HG03565 (cell line): ENCODE measurements around the gene ZMAT3.
"Not testable (repeated sequence)": the region's sequence is repeated elsewhere in the genome, so short reads cannot be mapped to it uniquely, and the experiment has no call there.

ENCODE experiments used
- ATAC-seq: cut with Tn5 transposase; IDR thresholded peaks from one replicate; pipeline ENCODE4 v1.9.1; 2021; ENCODE audit warnings: mild to moderate bottlenecking, moderate library complexity; ENCODE audit not compliant: unreplicated experiment

Gene ZMAT3

DNA sequence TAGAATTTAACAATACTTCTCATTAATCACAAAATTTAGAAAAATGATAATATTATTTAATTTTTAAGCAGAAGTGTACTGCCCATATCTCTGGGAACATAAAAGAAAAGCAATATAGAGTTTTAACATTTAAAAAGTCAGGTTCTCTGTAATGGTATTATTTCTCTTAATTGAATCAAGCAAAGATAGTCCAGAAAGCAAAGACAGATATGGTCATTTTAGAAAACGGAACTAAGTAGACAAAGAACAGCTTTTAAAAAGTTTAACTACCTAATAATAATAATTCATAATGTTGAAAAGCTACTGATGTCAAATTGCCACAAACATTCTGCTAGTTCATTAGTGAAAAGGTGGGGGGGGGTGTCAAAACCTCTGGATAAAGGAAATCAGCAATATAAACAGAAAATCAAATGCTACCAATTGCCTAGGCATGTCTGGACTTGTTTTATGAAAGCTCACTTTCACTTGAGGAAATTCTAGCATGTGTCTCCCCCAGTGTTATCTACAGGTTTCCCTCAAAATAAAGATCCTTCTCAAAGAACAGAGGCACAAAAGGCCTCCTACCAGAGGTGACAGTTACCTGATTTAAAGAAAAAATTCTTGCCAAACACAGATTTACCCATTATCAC is 1.7 kb downstream of the ZMAT3 start:
- ATAC-seq, result no peak

DNA sequence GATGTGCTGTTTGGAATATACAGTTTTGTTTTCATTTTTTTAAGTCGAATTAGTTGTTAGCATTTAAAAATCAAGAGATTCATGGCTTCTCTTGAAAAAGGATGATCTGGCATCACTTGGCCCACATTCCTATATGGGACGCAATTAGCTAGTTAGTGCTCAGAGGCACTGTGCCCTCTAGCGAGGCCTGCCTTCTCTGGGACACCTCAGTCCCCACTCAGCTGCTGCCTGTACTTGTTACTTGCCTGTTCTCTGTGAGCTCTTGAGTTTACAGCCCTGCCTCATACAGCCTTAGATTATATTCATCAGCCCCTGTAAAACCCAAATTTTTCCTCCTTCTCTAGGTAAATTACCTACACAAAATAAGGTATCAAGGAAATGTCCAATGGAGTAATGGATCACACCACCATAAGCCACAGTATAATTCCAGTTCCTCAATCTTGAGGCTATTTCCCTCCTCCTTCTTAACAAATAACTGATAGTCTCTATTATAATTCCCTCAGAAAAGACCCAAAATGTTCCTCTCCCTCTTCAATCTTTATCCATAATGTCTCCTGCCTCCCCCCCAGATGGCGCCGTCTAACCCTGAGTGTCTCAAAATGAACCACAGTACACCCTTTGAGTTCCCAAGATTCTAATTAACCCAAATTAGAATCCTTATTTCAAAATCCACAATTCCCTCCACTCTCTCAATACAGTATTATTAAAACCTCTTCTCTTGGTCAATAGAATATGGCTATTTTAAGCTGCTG is 2.7 kb downstream of the ZMAT3 start:
- no peak for ATAC-seq

DNA sequence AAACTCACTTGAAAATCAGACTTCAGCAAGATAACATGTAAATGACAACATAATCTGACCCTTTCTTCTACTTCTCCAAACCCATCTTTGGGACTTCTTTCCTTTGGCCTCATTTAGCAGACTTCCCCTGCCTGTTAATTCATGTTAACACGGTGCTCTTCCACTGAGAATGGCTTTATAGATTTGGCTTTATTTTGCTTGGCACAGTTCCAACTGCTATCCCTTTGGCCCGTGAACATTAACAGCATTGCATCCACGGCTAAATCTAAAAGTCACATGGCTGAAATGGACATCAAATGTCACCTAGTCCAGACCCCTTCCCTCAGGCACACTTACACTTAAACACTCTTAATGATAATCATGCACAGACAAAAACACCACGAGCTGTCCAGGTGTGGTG is 3.8 kb downstream of the ZMAT3 start:
- no peak for ATAC-seq

DNA sequence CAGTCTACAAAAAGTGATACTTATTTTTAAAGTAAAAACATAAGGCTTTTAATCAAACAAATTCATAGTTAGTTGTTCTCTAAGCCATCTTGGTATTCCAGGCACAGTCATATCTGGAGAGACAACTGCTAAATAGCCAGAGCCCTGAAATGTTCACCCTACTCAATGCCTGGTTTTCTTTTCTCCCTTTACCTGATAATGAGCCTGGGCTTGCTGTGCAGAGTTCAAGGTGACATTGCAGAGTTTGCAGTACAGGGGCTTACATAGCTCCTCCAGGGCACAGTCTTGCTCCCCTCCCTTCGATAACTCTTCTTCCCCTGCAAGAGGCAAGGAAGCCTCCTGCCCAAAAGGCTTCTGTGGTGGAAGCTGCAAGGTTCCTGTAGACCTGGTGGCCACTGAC is 4.3 kb downstream of the ZMAT3 start:
- no peak for ATAC-seq

DNA sequence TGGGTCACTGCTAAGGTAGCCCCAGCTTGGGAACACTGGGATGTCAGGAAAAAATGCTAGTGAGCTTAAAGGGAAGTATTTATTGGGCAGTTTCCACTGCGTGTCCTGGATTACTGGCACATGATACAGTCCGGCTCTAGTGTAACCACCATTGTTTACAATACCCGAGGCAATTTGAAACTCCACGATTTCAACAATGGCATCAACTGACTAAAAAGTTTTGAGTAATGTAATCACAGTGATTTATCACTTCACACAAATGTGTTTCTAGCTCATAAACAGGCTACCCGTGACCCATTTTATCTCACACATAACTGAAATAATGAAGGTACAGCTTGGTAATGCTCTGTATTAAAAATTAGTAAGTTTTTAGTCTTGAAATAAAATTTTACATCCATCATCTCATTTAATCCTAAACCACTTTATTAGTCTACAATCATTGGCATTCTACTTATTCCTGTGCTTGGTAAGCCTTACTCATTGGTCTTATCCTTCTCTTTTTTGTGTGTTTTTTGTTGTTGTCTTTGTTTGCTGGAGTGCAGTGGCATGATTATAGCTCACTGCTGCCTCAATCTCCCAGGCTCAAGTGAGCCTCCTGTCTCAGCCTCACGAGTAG is 7.6 kb downstream of the ZMAT3 start:
- no peak for ATAC-seq

DNA sequence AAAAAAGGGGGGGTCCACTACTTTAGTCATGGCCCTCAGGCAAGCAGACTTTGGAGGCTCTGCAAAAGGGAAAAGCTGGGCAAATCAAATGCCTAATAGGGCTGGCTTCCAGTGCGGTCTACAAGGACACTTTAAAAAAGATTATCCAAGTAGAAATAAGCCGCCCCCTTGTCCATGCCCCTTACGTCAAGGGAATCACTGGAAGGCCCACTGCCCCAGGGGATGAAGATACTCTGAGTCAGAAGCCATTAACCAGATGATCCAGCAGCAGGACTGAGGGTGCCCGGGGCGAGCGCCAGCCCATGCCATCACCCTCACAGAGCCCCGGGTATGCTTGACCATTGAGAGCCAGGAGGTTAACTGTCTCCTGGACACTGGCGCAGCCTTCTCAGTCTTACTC is 15.3 kb downstream of the ZMAT3 start:
- no peak for ATAC-seq

DNA sequence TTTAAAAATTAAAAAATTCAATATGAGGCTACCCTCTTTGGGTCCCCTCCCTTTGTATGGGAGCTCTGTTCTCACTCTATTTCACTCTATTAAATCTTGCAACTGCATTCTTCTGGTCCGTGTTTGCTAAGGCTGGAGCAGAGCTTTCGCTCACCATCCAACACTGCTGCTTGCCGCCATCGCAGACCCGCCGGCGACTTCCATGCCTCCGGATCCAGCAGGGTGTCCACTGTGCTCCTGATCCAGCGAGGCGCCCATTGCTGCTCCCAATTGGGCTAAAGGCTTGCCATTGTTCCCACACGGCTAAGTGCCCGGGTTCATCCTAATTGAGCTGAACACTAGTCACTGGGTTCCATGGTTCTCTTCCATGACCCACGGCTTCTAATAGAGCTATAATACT is 17.0 kb downstream of the ZMAT3 start:
- not testable (repeated sequence) for ATAC-seq

DNA sequence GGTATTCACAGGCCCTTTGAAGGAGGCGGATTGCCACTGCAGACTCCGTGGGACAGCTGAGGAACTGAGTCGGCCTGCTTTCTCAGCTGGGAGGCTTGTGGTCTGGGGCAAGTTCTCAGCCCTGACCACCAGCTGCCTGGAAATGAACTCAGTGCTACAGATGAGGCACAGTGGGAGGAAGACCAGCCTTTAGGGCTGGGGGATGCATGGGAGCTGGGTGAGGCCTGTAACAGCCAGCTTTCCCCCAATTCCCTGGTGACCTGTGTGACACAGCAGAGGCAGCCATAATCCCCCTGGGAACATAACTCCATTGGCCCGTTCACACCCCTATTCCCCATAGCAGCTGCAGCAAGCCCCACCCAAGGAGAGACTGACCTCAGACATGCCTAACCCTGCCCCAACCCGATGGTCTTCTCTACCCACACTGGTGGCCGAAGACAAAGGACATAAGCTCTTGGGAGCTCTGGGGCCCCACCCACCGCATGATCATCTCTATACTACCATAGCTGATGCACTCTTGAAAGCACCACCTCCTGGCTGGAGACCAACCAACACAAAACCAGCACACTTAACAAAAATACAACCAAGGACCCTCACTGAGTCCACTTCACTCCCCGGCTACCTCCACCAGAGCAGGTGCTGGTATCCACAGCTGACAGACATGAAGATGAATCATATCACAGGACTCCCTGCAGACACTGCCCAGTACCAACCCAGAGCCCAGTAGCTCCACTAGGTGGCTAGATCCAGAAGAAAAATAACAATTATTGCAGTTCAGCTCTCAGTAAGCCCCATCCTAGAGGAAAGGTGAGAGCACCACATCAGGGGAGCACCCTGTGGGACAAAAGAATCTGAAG is 24.9 kb downstream of the ZMAT3 start:
- peak; percentile 79 for ATAC-seq

DNA sequence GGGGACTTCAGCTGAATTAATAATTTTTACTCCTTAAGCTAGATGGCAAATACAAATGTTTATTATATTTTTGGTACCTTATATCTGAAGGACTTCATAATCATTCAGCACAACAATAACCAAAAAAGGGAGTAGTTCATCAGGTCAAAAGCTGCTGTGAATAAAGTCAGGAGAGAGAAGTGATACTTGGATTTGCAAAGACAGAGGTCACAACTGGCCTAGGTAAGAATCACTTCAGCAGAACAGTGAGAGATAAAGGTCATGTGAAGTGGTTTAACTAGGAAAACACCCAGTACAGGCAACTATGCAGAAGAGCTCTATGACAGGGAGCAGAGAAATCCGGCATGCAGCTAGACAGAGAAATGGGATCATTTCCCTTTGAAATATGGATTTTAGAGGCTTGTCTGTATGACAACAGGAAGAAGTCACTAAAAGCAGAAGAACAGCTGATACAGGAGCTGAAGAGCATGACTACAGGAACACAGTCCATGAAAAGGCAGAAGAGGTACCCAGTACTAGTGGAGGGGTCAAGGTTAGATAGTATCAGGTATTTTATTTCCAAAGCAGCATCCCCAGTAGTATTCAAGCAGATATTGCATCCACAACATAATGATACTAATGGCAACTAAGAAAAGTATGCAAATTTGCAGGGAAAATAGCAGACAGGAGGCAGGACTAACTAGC is 25.7 kb downstream of the ZMAT3 start:
- peak; percentile 53 for ATAC-seq

DNA sequence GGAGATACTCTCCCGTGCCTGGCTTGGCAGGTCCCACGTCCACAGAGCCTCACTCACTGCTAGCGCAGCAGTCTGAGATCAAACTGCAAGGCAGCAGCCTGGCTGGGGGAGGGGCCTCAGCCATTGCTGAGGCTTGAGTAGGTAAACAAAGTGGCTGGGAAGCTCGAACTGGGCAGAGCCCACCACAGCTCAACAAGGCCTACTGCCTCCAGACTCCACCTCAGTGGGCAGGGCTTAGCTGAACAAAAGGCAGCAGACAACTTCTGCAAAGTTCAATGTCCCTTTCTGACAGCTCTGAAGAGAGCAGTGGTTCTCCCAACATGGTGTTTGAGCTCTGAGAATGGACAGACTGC is 32.7 kb downstream of the ZMAT3 start:
- ATAC-seq, result not testable (repeated sequence)

DNA sequence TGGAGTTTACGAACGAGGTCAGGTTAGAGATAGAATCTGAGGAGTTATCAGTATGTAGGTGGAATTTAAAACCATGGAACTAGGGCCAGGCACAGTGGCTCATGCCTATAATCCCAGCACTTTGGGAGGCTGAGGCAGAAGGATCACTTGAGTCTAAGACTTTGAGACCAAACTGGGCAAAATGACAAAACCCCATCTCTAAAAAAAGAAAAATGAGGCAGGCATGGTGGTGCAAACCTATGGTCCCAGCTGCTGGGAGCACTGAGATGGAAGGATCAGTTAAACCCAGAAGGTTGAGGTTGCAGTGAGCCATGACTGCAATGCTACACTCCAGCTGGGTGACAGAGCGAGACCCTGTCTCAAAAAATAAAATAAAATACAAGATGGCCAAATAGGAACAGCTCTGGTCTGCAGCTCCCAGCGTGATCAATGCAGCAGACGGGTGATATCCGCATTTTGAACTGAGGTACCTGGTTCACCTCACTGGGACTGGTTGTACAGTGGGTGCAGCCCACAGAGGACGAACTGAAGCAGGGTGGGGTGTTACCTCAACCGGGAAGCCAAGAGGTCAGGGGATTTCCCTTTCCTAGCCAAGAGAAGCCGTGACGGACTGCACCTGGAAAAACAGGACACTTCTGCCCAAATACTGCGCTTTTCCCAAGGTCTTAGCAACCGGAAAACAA is 33.3 kb downstream of the ZMAT3 start:
- no peak for ATAC-seq

DNA sequence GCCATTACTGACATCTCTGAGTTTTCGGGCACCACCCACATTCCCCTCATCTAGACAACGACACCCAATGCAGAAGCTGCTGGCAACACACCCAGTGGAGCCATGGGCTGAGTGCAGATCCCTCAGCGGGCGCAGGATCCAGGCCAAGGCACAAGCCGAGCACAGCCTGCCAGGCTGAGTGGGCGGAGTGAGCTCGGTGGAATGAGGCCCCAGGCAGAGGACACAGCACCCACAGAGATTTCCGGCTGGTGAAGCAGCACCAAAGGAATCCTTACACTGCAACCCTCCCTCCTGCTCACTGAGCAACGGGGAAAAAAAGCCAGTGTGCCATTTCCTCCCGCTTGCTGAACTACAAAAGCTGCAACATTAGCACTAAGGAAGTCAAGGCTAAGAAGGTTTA is 34.3 kb downstream of the ZMAT3 start:
- ATAC-seq, result no peak

DNA sequence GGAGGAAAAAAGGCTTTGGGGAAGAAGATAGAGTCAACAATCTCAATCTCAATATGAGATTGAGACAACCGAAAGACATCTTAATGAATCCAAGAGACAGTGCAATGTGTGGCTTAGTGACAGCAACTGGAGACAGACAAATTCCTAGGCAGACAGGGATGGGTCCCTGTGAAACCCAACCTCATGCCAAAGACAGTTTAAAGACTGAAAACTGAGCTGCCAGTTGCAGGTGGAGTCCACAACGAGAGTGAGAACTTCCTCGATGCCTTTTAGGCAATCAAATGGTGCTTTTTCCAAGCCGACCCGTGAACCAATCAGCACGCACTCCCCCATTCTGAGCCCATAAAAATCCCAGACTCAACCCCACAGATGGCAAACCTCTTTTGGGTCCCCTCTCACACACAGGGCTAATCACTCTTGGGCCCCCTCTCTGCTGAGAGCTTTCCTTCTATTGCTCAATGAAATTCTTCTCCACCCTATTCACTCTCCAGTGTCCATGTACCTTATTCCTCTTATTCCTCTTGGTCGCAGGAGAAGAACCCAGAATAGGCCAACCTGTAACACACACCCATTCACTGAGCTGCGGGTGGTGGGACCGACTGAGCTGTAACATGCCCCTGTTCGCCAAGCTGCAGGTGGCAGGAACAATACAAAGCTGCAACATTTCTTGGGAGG is 34.8 kb downstream of the ZMAT3 start:
- no peak for ATAC-seq

DNA sequence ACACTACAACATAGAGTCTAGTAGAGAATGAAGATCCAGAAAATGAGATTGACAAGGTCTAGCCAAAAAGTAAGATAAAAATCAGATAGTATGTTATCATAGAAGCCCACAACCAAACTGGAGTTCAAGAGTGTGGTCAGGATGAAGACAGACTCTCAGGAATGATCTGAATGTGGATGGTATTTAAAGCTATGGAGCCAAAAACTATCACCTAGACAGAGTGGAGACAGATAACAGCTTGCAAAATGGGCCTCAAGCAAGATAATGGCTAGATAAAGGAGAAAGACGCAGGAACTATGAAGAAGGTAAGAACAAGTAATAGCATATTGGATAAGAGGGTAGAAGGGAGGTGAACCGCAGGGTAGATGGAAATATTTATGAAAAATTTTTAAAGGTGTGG is 35.4 kb downstream of the ZMAT3 start:
- ATAC-seq, result no peak

DNA sequence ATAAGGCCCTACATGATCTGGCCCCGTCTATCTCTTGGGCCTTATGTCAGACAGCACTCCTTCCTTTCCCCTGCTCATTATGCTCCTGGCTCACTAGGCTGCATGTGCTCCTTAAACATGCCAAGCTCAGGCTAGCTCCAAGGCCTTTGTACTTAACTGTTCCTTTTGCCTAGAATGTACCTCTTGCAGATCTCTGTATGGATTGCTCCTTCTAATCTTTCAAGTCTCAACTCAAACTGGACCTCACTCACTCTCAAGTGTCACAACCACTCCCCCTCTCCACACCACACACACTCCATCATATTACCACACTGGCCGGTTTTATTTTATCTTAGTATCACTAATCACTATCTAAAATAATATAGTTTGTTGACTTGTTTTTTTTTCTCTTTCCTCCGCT is 36.4 kb downstream of the ZMAT3 start:
- ATAC-seq, result no peak

DNA sequence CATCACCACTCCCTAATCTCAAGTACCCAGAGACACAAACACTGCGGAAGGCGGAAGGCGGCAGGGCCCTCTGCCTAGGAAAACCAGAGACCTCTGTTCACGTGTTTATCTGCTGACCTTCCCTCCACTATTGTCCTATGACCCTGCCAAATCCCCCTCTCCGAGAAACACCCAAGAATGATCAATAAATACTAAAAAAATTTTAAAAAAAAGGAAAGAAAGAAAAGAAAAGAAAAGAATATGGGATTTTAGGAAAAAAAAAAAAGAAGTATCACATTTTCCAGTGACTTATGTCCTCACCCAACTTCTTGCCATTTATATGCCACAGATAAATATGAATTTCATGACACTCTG is 38.3 kb downstream of the ZMAT3 start:
- ATAC-seq, result not testable (repeated sequence)

DNA sequence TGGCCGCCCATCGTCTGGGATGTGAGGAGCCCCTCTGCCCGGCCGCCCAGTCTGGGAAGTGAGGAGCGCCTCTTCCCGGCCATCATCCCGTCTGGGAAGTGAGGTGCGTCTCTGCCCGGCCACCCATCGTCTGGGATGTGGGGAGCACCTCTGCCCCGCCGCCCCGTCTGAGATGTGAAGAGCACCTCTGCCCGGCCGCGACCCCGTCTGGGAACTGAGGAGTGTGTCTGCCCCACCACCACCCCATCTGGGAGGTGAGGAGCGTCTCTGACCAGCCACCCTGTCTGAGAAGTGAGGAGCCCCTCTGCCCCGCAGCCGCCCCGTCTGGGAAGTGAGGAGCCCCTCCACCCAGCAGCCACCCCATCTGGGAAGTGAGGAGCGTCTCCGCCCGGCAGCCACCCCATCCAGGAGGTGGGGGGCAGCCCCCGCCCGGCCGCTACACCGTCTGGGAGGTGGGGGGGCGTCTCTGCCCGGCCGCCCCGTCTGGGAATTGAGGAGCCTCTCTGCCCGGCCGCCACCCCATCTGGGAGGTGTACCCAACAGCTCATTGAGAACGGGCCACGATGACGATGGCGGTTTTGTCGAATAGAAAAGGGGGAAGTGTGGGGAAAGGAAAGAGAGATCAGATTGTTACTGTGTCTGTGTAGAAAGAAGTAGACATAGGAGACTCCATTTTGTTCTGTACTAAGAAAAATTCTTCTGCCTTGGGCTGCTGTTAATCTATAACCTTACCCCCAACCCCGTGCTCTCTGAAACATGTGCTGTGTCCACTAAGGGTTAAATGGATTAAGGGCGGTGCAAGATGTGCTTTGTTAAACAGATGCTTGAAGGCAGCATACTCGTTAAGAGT is 38.9 kb downstream of the ZMAT3 start:
- not testable (repeated sequence) for ATAC-seq

DNA sequence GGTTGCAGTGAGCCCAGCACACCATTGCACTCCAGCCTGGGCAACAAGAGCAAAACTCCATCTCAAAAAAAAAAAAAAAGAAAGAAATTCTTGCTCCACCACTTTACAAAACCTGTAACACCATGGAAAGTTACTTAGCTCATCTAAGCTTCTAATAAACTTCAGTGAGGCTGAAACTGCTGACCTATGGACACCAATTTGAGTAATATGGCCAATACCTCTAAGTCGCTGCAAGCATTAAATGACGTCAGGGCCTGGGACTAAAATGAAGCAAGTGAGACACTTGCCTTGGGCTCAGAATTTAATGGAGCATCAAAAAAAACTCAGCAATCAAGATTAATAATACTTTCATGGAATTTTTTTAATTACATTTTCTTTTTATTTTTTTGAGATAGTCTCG is 42.5 kb downstream of the ZMAT3 start:
- ATAC-seq, result no peak

DNA sequence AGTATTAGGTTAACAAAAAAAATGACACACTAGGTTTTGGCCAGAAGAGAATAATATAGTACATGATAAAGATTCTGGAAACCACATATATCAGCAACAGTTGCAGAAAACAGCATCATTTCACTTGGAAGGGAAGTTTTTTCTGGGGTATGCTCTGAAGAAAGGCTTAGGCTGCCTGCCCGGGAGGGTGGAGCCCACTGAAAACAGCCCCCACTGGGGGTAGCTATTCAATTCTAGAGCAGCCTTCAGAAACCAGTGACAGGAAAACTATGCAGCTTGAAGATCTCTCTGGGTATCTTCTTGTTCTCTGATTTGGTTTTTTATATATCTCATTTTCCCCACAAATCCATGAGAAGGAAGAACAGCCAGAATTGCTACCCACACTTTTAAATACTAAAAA is 43.2 kb downstream of the ZMAT3 start:
- ATAC-seq, result no peak
